Omental fat pad (tissue), 4 donors: ENCODE data around the gene CLEC4C. TPM values are rescaled to one million over a fixed set of nuclear protein-coding genes. Genes with fewer than 3 reads are reported as not detected.

Source experiments
- ATAC-seq: fragments of 150-250 bp; one replicate; pipeline ENCODE4 v1.9.1; 2016; ENCODE audit warnings: mild to moderate bottlenecking, moderate library complexity; ENCODE audit not compliant: low FRiP score
- DNase-seq: peaks from one replicate; pipeline ENCODE4 v3.0.0-alpha.2; 2019; ENCODE audit warnings: low spot score
- CTCF ChIP-seq, 3 donors: fragments of 450-650 bp; IDR thresholded peaks; one replicate each; pipeline ENCODE4 v1.5.1; 2016 to 2017; ENCODE audit warnings: antibody characterized with exemption in 3 of 3, mild to moderate bottlenecking in 3 of 3, moderate library complexity in 2 of 3
- total RNA-seq, 4 donors: library from RNA; depleted of rRNA; stranded (reverse); fragments of >200 nt; gene quantifications; one replicate each; pipeline ENCODE4 v1.1.0, GENCODE V29; 2016

CLEC4C gene
- total RNA-seq, 4 donors from 2014 or later = not detected

GRCh38 chr12:7719946-7720730, 27.0 kb downstream of the CLEC4C start:
- DNase-seq (no peak), ATAC-seq (no peak)
- no peak for TF ChIP-seq CTCF (IDR thresholded peaks at IDR 0.05)

GRCh38 chr12:7716381-7716780, 30.8 kb downstream of the CLEC4C start:
- ATAC-seq (no peak), DNase-seq (no peak)
- TF ChIP-seq CTCF (IDR thresholded peaks at IDR 0.05) = no peak

- ATAC-seq (no peak), DNase-seq (no peak)
- TF ChIP-seq CTCF (IDR thresholded peaks at IDR 0.05) = no peak
Observed at GRCh38 chr12:7712841-7713442, 34.2 kb downstream of the CLEC4C start.

GRCh38 chr12:7711133-7711532, 36.0 kb downstream of the CLEC4C start, which contains the start of gene DPPA3:
Gene DPPA3, plus strand, starts transcription at chr12:7711433. Its CDS starts 138 bp downstream, at chr12:7711571.
- DNase-seq (no peak), ATAC-seq (no peak)
- no peak for TF ChIP-seq CTCF (IDR thresholded peaks at IDR 0.05)

- no peak for ATAC-seq
- DNase-seq = no peak
- TF ChIP-seq CTCF (IDR thresholded peaks at IDR 0.05) = no peak
Observed at GRCh38 chr12:7709969-7710675, 37.1 kb downstream of the CLEC4C start.

DNA sequence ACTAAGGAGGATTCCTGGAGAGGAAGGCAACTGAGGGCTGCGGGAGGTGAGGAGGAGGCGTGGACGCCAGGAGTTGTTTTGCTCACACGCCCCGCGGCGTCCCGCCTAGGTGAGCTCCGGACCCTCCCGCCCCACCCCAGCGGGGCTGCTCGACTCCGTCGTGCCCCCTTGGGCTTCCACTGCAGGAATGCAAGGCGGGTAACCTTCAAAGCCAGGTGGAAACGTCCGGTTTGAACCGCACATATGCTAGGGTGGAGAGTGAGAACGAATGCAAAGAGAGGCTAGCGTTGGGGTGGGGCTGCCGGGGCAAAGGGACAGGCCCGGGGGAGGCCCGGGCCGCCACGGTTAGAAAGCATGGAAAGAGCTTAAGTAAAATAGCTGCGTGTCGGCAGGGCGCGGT, 41.3 kb downstream of the CLEC4C start:
- TF ChIP-seq CTCF (IDR thresholded peaks at IDR 0.05) = no peak
- ATAC-seq (no peak), DNase-seq (no peak)
